Hematopoietic multipotent progenitor cell treated with erythropoietin and hydrocortisone succinate and interleukin-3 and kit ligand, for 6 days (in vitro differentiated cells): Measurements from ENCODE around the gene NGRN.
A peak's percentile ranks its signal among the peaks of the same experiment; 100 is the strongest.
"Not testable (repeated sequence)": the region's sequence is repeated elsewhere in the genome, so short reads cannot be mapped to it uniquely, and the experiment has no call there.

Source experiments
- DNase-seq: peaks from one replicate; pipeline ENCODE4 v3.0.0-alpha.2; 2015

NGRN gene

DNA sequence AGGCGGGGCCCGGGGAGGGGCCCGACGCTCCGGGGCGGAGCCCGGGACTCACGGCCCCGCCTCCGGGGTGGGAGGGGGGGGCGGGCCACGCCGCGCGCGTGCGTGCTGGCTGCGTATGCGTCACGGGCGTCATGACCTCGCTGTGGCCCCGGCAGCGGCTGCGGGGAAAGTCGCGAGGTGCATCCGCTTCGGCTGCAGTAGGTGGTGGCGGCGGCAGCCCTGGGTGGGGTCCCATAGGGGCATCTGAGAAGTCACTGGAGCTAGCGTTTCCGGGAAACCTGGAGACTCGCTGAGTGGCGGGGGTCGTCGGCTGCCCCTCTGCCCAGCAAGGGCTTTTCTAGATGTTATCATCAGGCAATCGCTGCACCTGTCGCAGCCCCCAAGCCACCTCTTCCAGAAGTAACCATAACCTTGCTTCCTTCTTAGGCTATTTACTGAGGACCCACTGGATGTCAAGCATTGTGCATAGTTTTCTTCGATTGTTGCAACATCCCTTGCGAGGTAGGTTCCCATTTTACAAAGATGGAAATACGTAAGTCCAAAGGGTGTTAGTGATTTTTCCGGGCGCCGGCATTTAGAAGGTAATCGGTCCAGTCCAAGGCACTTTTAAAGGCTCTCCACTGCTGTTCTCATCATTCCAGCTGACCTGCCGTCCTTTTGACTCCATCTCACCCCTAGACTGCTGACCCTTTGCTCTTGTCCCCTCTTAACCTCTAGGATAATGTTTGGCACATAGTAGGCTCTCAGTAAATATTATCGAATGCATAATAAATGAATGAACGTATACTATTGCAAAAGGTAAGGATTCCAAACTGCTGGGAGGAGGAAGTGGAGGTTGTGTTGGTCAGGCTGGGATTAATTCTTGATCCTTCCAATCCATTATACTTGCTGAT lies 31.1 kb upstream of the NGRN start, which contains the start of gene GDPGP1:
GDPGP1 (plus strand) TSS at position 114 of the 893 bp plus-strand sequence. CDS start 6,700 bp downstream, outside the sequence.
- DNase-seq: peak; percentile 25

GRCh38 chr15:90239371-90239770 lies 26.1 kb upstream of the NGRN start:
- peak; percentile 38 for DNase-seq

DNA sequence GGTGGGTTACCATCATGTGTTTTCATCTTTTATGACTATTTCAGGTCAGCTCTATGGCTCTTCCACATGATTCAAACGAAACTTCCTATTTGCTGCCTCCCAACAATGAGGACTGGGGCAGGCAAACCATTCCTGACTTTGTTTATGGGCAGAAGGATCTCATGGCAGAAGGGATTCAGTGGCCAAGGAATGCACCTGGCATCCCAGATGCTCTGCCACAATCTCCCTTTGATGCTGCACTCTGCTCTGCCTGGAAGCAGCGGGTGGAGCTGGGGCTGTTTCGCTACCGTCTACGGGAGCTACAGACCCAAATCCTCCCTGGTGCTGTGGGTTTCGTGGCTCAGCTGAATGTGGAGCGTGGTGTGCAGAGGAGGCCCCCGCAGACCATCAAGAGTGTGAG lies 24.6 kb upstream of the NGRN start:
- DNase-seq: no peak

- peak; percentile 36 for DNase-seq
Measured at GRCh38 chr15:90241343-90242192, 23.9 kb upstream of the NGRN start.

DNA sequence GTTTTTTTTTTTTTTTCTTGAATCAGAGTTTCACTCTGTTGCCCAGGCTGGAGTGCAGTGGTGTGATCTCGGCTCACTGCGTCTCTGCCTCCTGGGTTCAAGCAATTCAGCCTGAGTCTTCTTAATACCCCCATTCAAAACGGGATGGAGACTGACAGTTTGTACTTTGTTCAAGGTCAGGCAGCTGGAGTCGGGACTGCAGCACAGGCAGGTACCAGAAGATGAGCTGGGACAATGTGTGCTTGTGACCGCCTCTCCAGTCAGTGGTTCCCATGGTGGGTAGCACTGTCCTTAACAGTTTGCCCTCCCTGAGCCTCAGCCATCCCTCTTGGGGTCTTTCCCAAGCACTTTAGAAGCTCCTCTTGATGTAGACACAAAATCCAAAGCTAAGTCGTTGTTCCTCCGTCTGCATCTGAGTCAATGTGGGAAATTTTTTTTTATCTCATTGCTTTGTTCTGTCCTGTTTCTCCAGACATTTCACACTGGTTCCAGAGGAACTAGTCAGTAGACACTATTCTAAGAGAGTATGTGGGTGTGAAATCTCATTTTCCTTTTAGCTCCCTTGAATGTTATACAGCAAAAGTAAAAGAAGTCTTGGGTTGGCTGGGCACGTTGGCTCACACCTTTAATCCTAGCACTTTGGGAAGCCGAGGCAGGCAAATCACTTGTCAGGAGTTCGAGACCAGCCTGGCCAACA lies 21.4 kb upstream of the NGRN start:
- DNase-seq: no peak

DNA sequence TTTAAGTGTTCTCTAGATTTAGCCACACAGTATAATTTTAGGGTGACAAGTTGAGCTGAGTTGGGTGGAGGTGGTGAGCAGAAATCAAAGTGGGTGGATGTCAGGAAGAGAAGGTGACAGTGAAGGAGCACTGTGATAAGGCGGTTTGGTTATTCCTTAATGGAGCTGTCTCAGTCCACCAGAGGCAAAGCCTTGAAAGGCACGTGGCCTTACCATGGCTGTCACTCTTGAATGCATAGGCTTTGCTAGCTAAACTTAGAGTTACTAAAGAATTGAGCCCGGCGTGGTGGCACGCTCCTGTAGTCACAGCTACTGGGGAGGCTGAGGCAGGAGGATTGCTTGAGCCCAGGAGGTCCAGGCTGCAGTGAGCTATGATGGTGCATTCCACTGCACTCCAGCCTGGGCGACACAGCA lies 16.7 kb upstream of the NGRN start:
- no peak for DNase-seq

DNA sequence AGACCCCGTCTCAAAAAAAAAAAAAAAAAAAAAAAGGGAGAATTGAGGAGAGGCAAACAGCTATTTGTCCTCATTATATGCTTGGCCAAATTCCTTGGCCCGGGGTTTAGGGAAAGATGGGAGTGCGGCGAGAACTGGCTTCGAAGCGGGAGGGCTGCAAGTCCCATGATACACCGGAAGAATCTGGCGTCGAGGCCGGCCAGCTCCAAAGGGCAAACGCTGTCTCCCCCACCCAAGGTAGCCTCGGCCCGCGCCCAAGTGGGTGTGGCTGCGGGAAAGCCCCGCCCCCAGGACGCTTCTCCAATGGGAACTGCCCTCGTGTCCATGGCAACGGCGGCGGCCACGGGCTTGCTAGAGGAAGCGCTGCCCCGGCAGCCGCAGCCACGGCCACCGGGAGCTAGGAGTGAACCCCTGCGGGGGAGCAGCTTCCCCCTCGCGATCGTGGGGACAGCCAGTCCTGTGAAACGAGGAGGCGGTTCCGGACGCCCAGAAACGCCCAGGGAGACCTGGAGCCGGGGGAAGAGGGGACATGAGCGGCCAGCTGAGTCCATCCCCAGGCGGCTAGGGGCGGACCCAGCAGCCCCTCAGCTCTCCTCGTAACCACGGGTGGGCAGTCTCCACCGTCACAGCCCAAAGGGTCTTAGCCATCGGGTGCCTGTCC lies 16.1 kb upstream of the NGRN start, which contains the start of gene TTLL13:
TTLL13 (plus strand) TSS at position 354 of the 661 bp plus-strand sequence. CDS start 1,075 bp downstream, outside the sequence.
- DNase-seq: peak; percentile 95

DNA sequence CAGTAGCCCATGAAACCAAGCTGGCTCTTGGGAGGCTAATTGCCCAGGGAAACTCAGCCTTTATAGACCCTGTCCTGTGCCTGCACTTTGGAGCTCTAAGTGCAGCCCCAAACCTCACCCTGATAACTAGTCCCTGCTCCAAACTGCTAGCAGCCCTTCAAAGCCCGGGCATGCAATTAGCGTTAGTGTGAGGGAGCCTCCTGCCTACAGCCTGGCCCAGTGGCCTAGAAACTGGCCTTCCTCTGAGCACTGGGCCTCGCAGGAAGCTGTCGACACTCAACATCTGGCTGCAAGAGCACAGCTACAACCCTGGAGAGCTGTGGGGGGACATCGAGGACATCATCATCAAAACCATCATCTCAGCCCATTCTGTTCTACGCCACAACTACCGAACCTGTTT lies 7.7 kb upstream of the NGRN start:
- DNase-seq: no peak

GRCh38 chr15:90259524-90259923 lies 5.9 kb upstream of the NGRN start:
- DNase-seq: no peak

DNA sequence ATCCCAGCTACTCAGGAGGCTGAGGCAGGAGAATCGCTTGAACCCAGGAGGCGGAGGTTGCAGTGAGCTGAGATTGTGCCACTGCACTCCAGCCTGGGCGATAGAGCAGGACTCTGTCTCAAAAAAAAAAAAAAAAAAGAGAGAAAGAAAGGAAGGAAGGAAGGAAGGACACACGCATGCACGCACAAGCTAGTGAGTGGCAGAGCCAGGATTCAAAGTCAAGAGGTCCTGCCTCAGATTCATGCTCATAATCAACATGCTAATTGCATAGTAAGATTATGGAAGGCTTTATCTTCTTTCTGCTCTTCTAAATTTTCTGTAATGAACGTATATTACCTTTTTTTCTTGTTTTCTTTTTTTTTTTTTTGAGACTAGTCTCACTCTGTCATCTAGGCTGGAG lies 4.7 kb upstream of the NGRN start:
- not testable (repeated sequence) for DNase-seq

- DNase-seq: no peak
Measured at GRCh38 chr15:90261811-90262210, 3.7 kb upstream of the NGRN start.

DNA sequence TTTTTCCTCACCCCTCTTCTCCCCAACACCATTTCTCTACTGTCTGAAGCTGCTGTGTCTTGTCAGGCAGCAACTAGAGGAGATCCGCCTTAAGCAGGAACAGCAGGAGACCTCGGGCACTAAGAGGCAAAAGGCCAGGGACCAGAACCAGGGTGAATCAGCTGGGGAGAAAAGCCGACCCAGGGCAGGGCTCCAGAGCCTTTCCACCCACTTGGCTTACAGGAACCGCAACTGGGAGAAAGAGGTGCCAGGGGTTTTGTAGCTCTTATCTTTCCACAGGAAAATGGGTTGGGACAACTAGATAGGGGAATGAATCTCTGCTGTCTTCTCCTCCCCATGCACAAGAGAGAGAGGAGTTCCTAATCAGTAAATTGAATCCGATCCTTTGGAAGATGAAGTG lies 3.0 kb upstream of the NGRN start:
- no peak for DNase-seq

DNA sequence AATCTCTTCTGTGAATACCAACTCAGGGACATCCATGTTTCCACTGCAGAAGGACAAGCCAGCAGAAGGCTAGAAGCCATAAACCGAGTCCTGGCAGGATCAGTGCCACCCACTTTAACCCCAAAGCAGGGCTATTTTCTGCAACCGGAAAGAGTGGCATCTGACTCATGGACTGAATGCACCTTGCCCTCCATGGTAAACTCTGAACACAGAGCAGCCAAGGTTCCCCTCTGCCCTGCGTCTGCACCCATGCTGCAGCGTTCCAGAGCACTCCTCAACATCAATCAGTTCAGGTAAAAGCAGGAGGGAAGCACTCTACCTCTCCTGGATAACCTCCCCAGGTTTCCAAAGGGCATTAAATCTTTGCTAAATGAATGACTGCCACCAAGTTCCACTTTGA lies 801 bp upstream of the NGRN start:
- DNase-seq: peak; percentile 33

DNA sequence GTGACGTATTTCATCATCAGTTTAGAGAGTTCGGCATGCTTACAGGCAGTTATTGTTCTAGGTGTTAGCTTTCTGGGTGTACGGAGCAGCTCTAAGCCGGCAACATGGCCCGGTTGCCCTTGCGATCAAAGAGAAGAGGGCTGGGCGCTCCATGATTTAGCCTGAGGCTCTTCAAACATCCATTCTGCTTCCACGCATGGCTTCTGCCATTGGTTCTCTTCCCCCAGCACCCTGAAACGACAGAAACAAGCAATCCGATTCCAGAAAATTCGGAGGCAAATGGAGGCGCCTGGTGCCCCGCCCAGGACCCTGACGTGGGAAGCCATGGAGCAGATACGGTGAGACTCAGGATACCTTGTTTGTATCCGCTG lies 574 bp downstream of the NGRN start:
- DNase-seq: peak; percentile 58

DNA sequence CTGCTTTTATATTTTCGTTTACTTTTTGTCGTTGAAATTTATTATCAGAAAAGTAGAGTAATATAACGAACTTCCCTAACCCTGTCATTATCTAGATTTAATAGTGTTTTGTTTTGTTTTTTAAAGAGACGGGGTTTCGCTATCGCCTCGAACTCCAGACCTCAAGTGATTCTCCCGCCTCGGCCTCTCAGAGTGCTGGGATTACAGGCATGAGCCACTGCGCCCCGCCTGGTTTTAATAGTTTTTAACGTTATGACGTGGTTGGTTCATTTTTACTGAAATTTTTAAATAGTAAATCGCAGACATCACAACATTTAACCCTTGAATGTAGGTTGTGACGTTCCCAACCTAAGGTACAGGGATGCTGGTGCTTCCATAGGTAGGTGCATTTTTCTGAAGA lies 1.0 kb downstream of the NGRN start:
- DNase-seq: peak; percentile 39

- DNase-seq: no peak
Measured at GRCh38 chr15:90268415-90268814, 2.9 kb downstream of the NGRN start.

- no peak for DNase-seq
Measured at GRCh38 chr15:90270502-90271150, 5.2 kb downstream of the NGRN start.

GRCh38 chr15:90271459-90272166 lies 6.1 kb downstream of the NGRN start:
- DNase-seq: no peak

DNA sequence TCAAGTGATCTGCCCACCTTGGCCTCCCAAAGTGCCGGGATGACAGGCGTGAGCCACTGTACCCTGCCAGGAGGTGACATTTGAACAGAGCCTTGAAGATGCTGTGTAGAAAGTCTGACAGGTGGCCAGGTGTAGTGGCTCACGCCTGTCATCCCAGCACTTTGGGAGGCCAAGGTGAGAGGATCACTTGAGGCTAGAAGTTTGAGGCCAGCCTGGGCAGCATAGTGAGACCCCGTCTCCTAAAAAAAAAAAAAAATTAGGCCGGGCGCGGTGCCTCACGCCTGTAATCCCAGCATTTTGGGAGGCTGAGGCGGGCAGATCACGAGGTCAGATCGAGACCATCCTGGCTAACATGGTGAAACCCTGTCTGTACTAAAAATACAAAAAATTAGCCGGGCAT lies 13.0 kb downstream of the NGRN start:
- not testable (repeated sequence) for DNase-seq

DNA sequence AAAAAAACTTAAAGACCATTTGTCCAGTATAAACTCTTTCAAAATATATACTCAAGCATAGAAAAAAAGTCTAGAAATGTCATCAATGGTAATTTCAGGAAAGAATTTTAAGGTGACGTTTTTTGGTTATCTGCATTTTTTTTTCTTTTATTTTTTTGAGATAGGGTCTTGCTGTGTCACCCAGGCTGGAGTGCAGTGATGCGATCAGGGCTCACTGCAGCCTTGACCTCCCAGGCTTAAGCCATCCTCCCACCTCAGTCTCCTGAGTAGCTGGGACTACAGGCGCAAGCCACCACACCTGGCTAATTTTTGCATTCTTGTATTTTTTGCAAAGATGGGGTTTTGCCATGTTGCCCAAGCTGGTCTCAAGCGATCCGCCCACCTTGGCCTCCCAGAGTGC lies 15.3 kb downstream of the NGRN start:
- not testable (repeated sequence) for DNase-seq

DNA sequence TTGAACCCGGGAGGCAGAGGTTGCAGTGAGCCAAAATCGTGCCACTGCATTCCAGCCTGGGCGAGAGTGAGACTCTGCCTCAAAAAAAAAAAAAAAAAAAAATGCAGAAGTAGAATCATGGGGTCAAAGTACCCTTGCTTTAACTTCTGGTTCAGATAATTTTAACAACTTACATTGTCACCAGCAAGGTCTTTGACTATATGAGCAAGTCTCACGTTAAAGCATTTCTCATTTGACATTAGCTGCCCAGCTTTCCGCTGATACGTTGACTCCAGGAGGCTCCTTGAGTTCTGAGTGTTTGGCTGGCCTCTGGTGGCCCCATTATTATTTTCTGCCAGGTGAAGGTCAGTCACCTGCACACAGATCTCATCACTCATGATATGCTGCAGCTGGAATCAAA lies 16.2 kb downstream of the NGRN start:
- not testable (repeated sequence) for DNase-seq
